HepG2 (cell line): Measurements from ENCODE around the gene ADGRV1. TPM values are rescaled to one million over a fixed set of nuclear protein-coding genes. Genes with fewer than 3 reads are reported as not detected.

ENCODE experiments used
- ATAC-seq: fragments of 200-7000 bp; cut with Tn5 transposase; 3 replicates; pipeline ENCODE4 v1.9.1; 2020; ENCODE audit warnings: mild to moderate bottlenecking, moderate library complexity
- BruUV-seq: library from RNA; stranded (reverse); fragments of 400-500 nt; replicated peaks from 2 replicates; lab custom pipeline; 2021; lab: Mats Ljungman, UMichigan
- CTCF ChIA-PET: fragments of 300-600 bp; formaldehyde crosslinking; extraction: SDS; loops from one replicate; lab custom pipeline; 2021; ENCODE audit warnings: low total read pairs, inconsistent platforms, low intra/inter-chr PET ratio; lab: Yijun Ruan, JAX
- POLR2A ChIA-PET: fragments of 350-600 bp; sonication (Branson Sonifier 250); formaldehyde crosslinking; loops from one replicate; lab custom pipeline; 2020; ENCODE audit warnings: antibody characterized with exemption, inconsistent platforms; lab: Yijun Ruan, JAX
- DNase-seq: peaks from one replicate; pipeline ENCODE4 v3.0.0-alpha.2; 2015; ENCODE audit warnings: low spot score
- FAIRE-seq: peaks from 3 replicates; lab custom pipeline; 2011; peaks lifted over from hg19 to GRCh38; lab: Jason Lieb, UNC
- H2AFZ ChIP-seq: one replicate; pipeline ENCODE4 v1.6.1; 2011; ENCODE audit warnings: low read length, inconsistent platforms
- H3K27ac ChIP-seq: fragments of 300-600 bp; 3 replicates; pipeline ENCODE4 v1.8.0; 2011; ENCODE audit warnings: mixed run types, mild to moderate bottlenecking, mixed read lengths, low read length, inconsistent platforms; ENCODE audit not compliant: insufficient read depth; ENCODE audit errors: extremely low read length
- H3K27me3 ChIP-seq, 2 experiments: fragments of 200-600 bp in 1 of 2; 2 replicates in 1 of 2; 3 replicates in 1 of 2; pipeline versions ENCODE4 v1.6.0 to v1.8.0; 2011; ENCODE audit warnings: low read length in 2 of 2, mild to moderate bottlenecking in 2 of 2, moderate library complexity in 2 of 2, inconsistent platforms in 1 of 2; ENCODE audit not compliant: insufficient read depth in 2 of 2, control insufficient read depth in 1 of 2
- H3K36me3 ChIP-seq, 2 experiments: fragments of 200-600 bp in 1 of 2; replicated peaks in 1 of 2; 2 replicates in 1 of 2; 3 replicates in 1 of 2; pipeline versions ENCODE4 v1.5.1 to v1.8.0; 2011; ENCODE audit warnings: low read length in 2 of 2, inconsistent platforms in 1 of 2; ENCODE audit not compliant: insufficient read depth in 2 of 2, control insufficient read depth in 1 of 2
- H3K4me1 ChIP-seq: 2 replicates; pipeline ENCODE4 v1.5.1; 2012; ENCODE audit warnings: low read length, inconsistent platforms; ENCODE audit not compliant: insufficient read depth
- H3K4me2 ChIP-seq: 2 replicates; pipeline ENCODE4 v1.6.0; 2011; ENCODE audit warnings: low read depth, low read length, inconsistent platforms
- H3K4me3 ChIP-seq, 3 experiments: fragments of 200-600 bp in 1 of 3; sonication (generic), shearing (Covaris generic) in 1 of 3; replicated peaks in 1 of 3; 2 replicates each; pipeline ENCODE4 v1.5.1; 2011 to 2016; ENCODE audit warnings: low read length in 3 of 3, inconsistent platforms in 2 of 3, low read depth in 2 of 3, mild to moderate bottlenecking in 2 of 3, control low read depth in 1 of 3, mixed read lengths in 1 of 3; ENCODE audit not compliant: insufficient read depth in 1 of 3
- H3K79me2 ChIP-seq: one replicate; pipeline ENCODE4 v1.6.1; 2011; ENCODE audit warnings: low read length, inconsistent platforms; ENCODE audit not compliant: insufficient read depth
- H3K9ac ChIP-seq: 2 replicates; pipeline ENCODE4 v1.6.0; 2011; ENCODE audit warnings: mild to moderate bottlenecking, low read depth, low read length, inconsistent platforms; ENCODE audit not compliant: insufficient read depth
- H3K9me3 ChIP-seq: 2 replicates; pipeline ENCODE4 v1.5.1; 2012; ENCODE audit warnings: mild to moderate bottlenecking, low read length
- H4K20me1 ChIP-seq: 2 replicates; pipeline ENCODE4 v1.6.0; 2011; ENCODE audit warnings: inconsistent platforms, mild to moderate bottlenecking, low read length, moderate library complexity; ENCODE audit not compliant: insufficient read depth
- ATF7 ChIP-seq, 2 experiments: fragments of 450-650 bp in 1 of 2; sonication (generic) in 1 of 2; formaldehyde crosslinking in 1 of 2; IDR thresholded peaks; 2 replicates each; pipeline versions ENCODE4 v1.4.0 to v1.6.1; 2016 to 2020; ENCODE audit warnings: antibody characterized with exemption in 1 of 2, mild to moderate bottlenecking in 1 of 2, missing genetic modification reagents in 1 of 2
- HDAC2 ChIP-seq: sonication (generic); formaldehyde crosslinking; IDR thresholded peaks from 2 replicates; pipeline ENCODE4 v1.4.0; 2020; ENCODE audit warnings: missing genetic modification reagents
- HIVEP1 ChIP-seq: sonication (generic); formaldehyde crosslinking; IDR thresholded peaks from 2 replicates; pipeline ENCODE4 v1.4.0; 2020; ENCODE audit warnings: mild to moderate bottlenecking, missing genetic modification reagents
- HMG20A ChIP-seq: IDR thresholded peaks from 2 replicates; pipeline ENCODE4 v1.6.1; 2016; ENCODE audit warnings: borderline replicate concordance
- TAF15 ChIP-seq: fragments of 200-400 bp; formaldehyde crosslinking; IDR thresholded peaks from one replicate; pipeline ENCODE4 v1.6.1; 2018; ENCODE audit warnings: mild to moderate bottlenecking, low read depth, low read length; ENCODE audit not compliant: poor library complexity, severe bottlenecking
- TBX2 ChIP-seq: sonication (generic); formaldehyde crosslinking; IDR thresholded peaks from 2 replicates; pipeline ENCODE4 v1.5.0; 2020; ENCODE audit warnings: missing genetic modification reagents, mild to moderate bottlenecking, borderline replicate concordance
- ZNF230 ChIP-seq: sonication (generic); formaldehyde crosslinking; IDR thresholded peaks from 2 replicates; pipeline ENCODE4 v1.4.0; 2020; ENCODE audit warnings: mild to moderate bottlenecking, missing genetic modification reagents
- ZNF232 ChIP-seq: sonication (generic); formaldehyde crosslinking; IDR thresholded peaks from 2 replicates; pipeline ENCODE4 v1.4.0; 2020; ENCODE audit warnings: missing genetic modification reagents, borderline replicate concordance
- ZNF354B ChIP-seq: sonication (generic); formaldehyde crosslinking; IDR thresholded peaks from 2 replicates; pipeline ENCODE4 v1.8.0; 2022; ENCODE audit warnings: mild to moderate bottlenecking, missing genetic modification reagents
- ZNF556 ChIP-seq: sonication (generic); formaldehyde crosslinking; IDR thresholded peaks from 2 replicates; pipeline ENCODE4 v1.4.0; 2020; ENCODE audit warnings: mild to moderate bottlenecking, missing genetic modification reagents, borderline replicate concordance
- ZNF672 ChIP-seq: sonication (generic); formaldehyde crosslinking; IDR thresholded peaks from 2 replicates; pipeline ENCODE4 v1.8.1; 2022; ENCODE audit warnings: missing genetic modification reagents
- ZNF777 ChIP-seq: sonication (generic); formaldehyde crosslinking; IDR thresholded peaks from 2 replicates; pipeline ENCODE4 v1.4.0; 2020; ENCODE audit warnings: missing genetic modification reagents
- ZNF782 ChIP-seq: sonication (generic); formaldehyde crosslinking; IDR thresholded peaks from 2 replicates; pipeline ENCODE4 v1.4.0; 2020; ENCODE audit warnings: missing genetic modification reagents, mild to moderate bottlenecking, borderline replicate concordance
- ZNF850 ChIP-seq: sonication (generic); formaldehyde crosslinking; conservative IDR thresholded peaks from 2 replicates; pipeline ENCODE4 v1.9.0; 2021; ENCODE audit warnings: mild to moderate bottlenecking, missing genetic modification reagents
- WGBS: methylation state at CpG from one replicate; pipeline ENCODE4 v1.1.6; 2017; ENCODE audit warnings: low lambda C conversion rate; 5-methylcytosine and 5-hydroxymethylcytosine counted together
- in situ Hi-C: cut with HindIII; loops from 2 replicates; pipeline ENCODE4 v1.10.0; 2017; ENCODE audit warnings: low pct_unique_long_range_greater_than_20kb; ENCODE audit not compliant: extremely low pct_ligation_motif_present
- intact Hi-C: fragments of 100-400 bp; cut with micrococcal nuclease; formaldehyde crosslinking; loops from one replicate; pipeline ENCODE4 v1.10.0; 2022; ENCODE audit not compliant: unreplicated experiment
- polyA plus RNA-seq, 8 experiments: library from polyadenylated mRNA; depleted of rRNA in 3 of 8; stranded (reverse) in 7 of 8; unstranded in 1 of 8; fragments of >200 nt; fragmentation: Illumina TruSeq in 4 of 8; extraction: Trizol in 4 of 8; gene quantifications; 2 replicates each; pipeline versions ENCODE4 v1.2.1 to v1.2.3, GENCODE V29; 2011 to 2016; ENCODE audit warnings: low read depth in 4 of 8, missing spikeins in 1 of 8, mixed read lengths in 1 of 8; ENCODE audit not compliant: insufficient read depth in 1 of 8
- total RNA-seq, 5 experiments: library from RNA; depleted of rRNA; stranded (reverse); fragments of >200 nt; fragmentation: Illumina TruSeq; extraction: Trizol; gene quantifications; 2 replicates each; pipeline ENCODE4 v1.2.3, GENCODE V29; 2016; ENCODE audit warnings: low read depth in 1 of 5
- TF ChIP-seq, protein P1 (sequence below), 2 experiments: fragments of 450-650 bp in 1 of 2; sonication (generic) in 1 of 2; formaldehyde crosslinking; IDR thresholded peaks; 2 replicates each; pipeline versions ENCODE4 v1.5.0 to v1.8.0; 2020 to 2022; ENCODE audit warnings: mild to moderate bottlenecking in 1 of 2, missing genetic modification reagents in 1 of 2
- TF ChIP-seq, protein P2 (sequence below): sonication (generic); formaldehyde crosslinking; IDR thresholded peaks from 2 replicates; pipeline ENCODE4 v1.4.0; 2020; ENCODE audit warnings: missing genetic modification reagents
- TF ChIP-seq, protein P3 (sequence below): sonication (generic); formaldehyde crosslinking; IDR thresholded peaks from 2 replicates; pipeline ENCODE4 v1.4.0; 2020; ENCODE audit warnings: missing genetic modification reagents, borderline replicate concordance

Gene ADGRV1
- total and polyA plus RNA-seq, 2 of the 13 experiments (the other 11 are each of a cell fraction or from before 2014, with no cell fraction given) = 1.7 to 3.9 TPM

DNA sequence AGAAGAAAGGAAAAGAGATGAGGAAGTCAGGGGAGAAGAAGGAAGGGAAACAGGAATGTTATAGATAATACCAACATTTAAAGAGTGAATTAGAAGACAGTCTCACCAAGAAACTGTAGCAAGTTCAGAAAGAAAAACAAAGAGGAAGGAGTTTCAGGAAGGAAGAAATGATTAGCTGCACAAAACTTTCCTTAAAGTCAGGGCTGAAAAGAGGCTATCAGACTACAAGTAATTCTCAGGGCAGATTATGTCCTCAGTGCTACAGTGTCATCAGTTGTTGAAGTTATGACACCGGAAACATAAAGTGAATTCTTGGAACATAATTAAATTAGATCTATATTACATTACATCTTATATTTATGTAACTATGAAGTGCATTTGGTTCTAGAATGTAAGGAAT is 597.6 kb downstream of the ADGRV1 start:
- in situ Hi-C loops = no loop called here
- FAIRE-seq (no peak), DNase-seq (no peak), ATAC-seq (no peak)
- Histone ChIP-seq H4K20me1 (no peaks in the 10 kb centered on the region), H3K9me3 (no peaks in the 10 kb centered on the region), H3K4me2 (no peak overlapping the region), H3K4me3 (no peak overlapping the region), H2AFZ (no peak overlapping the region), H3K4me1 (no peaks in the 10 kb centered on the region), H3K27ac (no peak overlapping the region), H3K9ac (no peak overlapping the region), H3K79me2 (no peaks in the 10 kb centered on the region), H3K27me3 (0 out of 5 replicates have a peak, but pooled peaks cover 0 to 4% of the 10 kb centered on the region in 2 experiments), H3K36me3 (no peaks in the 10 kb centered on the region)
- no TSS peak for BruUV-seq
- WGBS = 87% methylated on average over 1 of the region's 1 CpG
- ChIA-PET CTCF (no interaction called here), POLR2A (no interaction called here)
- intact Hi-C loops = no loop called here
- TF ChIP-seq TAF15 (no peak), ZNF230 (CRISPR knock-in tag) (no peak), HMG20A (CRISPR knock-in tag) (no peak), ZNF354B (CRISPR knock-in tag) (no peak), ZNF232 (no peak), ZNF556 (CRISPR knock-in tag) (no peak), TBX2 (CRISPR knock-in tag) (no peak), HIVEP1 (CRISPR knock-in tag) (no peak), ZNF782 (no peak), ZNF672 (CRISPR knock-in tag) (no peak), ZNF850 (CRISPR knock-in tag) (no peak), ZNF777 (no peak), ATF7 (IDR thresholded peaks at IDR 0.05) (no peak), ATF7 (CRISPR knock-in tag; IDR thresholded peaks at IDR 0.05) (no peak), HDAC2 (no peak)
- TF ChIP-seq, protein P1, sequence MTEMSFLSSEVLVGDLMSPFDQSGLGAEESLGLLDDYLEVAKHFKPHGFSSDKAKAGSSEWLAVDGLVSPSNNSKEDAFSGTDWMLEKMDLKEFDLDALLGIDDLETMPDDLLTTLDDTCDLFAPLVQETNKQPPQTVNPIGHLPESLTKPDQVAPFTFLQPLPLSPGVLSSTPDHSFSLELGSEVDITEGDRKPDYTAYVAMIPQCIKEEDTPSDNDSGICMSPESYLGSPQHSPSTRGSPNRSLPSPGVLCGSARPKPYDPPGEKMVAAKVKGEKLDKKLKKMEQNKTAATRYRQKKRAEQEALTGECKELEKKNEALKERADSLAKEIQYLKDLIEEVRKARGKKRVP (CRISPR knock-in tag; IDR thresholded peaks at IDR 0.05) = no peak
- TF ChIP-seq, protein P2, sequence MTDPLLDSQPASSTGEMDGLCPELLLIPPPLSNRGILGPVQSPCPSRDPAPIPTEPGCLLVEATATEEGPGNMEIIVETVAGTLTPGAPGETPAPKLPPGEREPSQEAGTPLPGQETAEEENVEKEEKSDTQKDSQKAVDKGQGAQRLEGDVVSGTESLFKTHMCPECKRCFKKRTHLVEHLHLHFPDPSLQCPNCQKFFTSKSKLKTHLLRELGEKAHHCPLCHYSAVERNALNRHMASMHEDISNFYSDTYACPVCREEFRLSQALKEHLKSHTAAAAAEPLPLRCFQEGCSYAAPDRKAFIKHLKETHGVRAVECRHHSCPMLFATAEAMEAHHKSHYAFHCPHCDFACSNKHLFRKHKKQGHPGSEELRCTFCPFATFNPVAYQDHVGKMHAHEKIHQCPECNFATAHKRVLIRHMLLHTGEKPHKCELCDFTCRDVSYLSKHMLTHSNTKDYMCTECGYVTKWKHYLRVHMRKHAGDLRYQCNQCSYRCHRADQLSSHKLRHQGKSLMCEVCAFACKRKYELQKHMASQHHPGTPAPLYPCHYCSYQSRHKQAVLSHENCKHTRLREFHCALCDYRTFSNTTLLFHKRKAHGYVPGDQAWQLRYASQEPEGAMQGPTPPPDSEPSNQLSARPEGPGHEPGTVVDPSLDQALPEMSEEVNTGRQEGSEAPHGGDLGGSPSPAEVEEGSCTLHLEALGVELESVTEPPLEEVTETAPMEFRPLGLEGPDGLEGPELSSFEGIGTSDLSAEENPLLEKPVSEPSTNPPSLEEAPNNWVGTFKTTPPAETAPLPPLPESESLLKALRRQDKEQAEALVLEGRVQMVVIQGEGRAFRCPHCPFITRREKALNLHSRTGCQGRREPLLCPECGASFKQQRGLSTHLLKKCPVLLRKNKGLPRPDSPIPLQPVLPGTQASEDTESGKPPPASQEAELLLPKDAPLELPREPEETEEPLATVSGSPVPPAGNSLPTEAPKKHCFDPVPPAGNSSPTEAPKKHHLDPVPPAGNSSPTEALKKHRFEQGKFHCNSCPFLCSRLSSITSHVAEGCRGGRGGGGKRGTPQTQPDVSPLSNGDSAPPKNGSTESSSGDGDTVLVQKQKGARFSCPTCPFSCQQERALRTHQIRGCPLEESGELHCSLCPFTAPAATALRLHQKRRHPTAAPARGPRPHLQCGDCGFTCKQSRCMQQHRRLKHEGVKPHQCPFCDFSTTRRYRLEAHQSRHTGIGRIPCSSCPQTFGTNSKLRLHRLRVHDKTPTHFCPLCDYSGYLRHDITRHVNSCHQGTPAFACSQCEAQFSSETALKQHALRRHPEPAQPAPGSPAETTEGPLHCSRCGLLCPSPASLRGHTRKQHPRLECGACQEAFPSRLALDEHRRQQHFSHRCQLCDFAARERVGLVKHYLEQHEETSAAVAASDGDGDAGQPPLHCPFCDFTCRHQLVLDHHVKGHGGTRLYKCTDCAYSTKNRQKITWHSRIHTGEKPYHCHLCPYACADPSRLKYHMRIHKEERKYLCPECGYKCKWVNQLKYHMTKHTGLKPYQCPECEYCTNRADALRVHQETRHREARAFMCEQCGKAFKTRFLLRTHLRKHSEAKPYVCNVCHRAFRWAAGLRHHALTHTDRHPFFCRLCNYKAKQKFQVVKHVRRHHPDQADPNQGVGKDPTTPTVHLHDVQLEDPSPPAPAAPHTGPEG (CRISPR knock-in tag) = no peak
- TF ChIP-seq, protein P3, sequence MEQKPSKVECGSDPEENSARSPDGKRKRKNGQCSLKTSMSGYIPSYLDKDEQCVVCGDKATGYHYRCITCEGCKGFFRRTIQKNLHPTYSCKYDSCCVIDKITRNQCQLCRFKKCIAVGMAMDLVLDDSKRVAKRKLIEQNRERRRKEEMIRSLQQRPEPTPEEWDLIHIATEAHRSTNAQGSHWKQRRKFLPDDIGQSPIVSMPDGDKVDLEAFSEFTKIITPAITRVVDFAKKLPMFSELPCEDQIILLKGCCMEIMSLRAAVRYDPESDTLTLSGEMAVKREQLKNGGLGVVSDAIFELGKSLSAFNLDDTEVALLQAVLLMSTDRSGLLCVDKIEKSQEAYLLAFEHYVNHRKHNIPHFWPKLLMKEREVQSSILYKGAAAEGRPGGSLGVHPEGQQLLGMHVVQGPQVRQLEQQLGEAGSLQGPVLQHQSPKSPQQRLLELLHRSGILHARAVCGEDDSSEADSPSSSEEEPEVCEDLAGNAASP (CRISPR knock-in tag) = no peak
